DMS 273 (cell line): ENCODE data around the gene TRAPPC2B.

Experiments used
- DNase-seq: peaks from one replicate; lab custom pipeline; 2025; ENCODE audit not compliant: unreplicated experiment; lab: John Stamatoyannopoulos, UW

Gene TRAPPC2B

DNA sequence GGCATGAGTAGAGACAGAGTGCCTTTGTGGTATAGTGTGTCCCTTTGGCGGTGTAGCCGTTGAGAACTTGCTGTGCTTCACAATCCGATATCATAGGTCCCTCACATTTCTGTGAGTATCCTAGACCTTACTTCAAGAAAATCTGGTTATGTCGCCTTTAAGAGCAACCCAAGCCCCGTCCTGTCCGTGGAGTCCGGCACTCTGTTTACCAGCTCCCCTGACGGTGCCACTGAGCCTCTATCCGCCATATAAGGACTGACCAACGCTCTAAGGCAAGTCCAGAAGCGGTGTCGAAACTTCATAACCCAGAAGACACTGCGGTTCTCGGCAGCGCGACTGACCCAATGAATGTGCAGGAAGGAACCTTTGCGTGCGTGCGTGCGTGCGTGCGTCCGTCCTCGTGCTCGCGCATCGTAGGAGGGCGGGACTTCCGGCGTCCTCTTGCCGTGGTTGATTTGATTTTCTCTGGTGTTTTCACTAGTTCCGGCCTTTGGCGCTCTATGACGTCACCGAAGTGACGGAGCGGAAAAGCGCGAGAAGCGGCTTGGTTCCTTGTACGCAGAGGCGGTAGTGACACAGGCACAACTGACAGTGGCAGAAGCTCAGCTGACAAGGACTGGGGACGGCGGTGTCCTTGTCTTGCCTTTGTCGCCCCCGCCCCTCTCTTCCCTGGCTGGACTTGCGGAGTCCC lies at the start of gene TRAPPC2B, which contains the start of gene ZNF547:
Gene TRAPPC2B, plus strand, starts transcription at position 555 of the 691 bp plus-strand sequence. CDS start 1,283 bp downstream, outside the sequence.
Gene ZNF547, plus strand, starts transcription at position 555 of the 691 bp plus-strand sequence. CDS start 5,005 bp downstream, outside the sequence.
- DNase-seq = peak; percentile 99

DNA sequence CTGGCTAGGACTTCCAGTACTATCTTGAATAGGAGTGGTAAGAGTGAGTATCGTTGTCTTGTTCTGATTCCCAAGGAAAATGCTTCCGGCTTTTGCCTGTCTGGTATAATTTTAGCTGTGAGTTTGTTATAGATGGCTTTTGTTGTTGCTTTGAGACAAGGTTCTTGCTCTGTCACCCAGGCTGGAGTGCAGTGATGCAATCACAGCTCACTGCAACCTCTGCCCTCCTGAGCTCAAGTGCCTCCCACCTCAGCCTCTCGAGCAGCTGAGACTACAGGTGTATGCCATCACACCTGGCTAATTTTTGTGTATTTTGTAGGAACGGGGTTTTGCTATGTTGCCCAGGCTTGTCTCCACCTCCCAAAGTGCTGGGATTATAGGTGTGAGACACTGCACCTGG lies 49.2 kb upstream of the TRAPPC2B start:
- DNase-seq = no peak

DNA sequence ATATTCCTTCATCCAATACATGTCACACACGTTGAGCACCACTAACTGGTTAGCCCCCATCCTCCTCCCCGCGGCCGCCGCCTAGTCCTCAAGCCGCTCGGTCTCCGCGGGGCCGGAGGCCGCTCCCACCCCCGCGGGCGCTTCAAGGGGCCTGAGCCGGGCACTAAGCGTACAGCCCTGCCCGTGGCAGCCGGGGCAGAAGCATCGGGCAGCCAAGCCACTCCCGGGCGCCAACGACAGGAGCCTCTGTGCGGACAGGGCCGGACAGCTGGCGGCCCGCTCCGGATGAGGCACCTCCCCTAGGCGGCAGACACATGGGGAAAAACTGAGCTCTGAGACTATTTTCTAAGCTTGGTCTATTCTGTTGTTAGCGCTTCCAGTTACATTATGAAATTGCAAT lies 45.8 kb upstream of the TRAPPC2B start:
- no peak for DNase-seq

DNA sequence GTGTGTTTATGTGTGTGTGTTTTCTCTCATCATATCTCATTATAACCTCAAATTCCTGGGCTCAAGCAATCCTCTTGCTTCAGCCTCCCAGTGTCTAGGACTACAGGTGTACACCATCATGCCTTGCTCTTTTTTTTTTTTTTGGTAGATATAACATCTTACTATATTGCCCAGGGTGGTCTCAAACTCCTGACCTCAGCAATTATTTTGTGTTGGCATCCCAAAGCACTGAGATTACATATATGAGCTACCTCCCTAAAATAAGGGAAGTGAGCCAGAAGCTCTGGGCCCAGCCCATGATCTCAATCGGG lies 43.5 kb upstream of the TRAPPC2B start:
- no peak for DNase-seq

DNA sequence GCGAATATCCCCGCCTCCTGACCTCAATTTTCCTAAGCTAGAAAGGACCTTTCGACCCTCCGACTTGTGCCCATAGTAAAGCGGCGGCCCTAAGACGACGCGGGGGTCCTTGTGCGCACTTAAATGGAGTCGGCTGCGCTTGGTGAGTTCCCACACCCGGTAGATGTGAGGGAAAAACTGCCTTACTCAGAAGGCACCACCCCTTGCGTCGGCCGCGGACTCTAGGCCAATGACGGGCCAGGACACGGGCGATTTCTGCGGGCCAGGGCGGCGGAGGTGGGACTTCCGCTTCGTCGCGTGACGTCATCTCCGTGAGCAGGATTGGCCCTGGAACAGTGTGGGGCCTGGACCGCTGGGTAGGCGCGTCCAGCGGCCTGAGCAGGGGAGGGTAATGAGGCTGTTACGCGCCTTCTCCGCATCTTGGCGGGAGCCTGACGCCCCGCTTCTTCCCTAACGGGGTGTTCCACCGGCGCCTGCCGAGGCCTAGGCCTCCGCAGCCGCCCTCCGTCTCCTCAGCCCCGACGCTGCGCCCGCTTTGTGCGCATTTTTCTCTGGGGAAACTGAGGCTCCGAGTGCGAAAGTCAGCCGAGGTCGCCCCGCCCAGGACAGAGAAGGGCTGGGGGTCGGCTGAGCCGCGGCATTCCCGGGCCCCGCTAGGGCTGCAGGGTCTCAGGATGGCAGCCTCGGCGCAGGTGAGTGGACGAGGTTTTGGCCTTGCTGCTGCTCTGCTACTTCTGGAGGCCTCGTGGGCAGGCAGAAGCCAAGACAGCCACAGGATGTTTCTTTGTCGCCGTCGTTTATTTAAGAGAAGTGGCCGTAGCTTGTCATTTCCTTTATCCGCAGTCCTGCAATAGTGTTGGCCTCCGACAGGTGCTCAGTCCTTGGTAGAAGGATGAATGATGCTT lies 42.9 kb upstream of the TRAPPC2B start, which contains the start of gene ZNF543:
Gene ZNF543, plus strand, starts transcription at position 293 of the 905 bp plus-strand sequence. Its CDS starts 382 bp downstream, at position 675.
- DNase-seq = peak; percentile 99

DNA sequence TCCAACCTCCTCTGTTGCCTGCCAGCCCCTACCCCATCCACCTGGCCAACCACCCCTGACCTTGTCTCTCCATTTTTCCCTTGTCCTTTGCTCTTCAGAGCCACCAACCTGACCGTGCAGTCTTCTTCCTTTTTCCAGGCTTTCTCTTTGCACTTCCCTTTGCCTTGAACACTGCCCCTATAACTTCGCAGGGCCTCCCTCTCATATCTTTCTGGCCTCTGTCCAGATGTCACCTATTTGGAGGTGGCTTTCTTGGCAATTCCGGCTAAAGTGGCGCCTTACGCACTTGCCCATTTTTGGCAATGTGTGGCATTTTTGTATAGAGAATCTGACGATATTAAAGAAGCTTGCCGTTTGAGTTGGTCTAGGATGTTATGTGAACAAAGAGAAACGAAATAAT lies 42.2 kb upstream of the TRAPPC2B start:
- DNase-seq = peak; percentile 34

DNA sequence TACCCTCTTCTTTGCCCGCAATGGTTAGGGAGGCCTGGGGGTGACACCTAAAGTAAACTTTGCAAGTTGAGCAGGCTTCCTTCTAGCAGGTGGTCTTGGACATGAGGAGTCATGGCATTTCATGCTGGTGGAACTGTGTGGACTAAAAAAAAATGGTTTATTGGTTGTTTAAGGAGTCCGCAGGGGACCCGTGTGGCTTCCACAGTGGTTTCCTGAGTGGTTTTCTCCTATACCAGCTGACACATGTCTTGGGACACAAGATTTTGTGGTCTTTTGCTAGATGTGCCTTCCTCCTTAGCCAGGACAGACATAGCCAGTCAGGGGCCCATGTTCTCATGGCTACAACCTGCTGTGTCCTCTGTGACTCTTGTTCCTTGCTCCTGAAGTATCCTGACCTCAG lies 41.6 kb upstream of the TRAPPC2B start:
- DNase-seq = no peak

DNA sequence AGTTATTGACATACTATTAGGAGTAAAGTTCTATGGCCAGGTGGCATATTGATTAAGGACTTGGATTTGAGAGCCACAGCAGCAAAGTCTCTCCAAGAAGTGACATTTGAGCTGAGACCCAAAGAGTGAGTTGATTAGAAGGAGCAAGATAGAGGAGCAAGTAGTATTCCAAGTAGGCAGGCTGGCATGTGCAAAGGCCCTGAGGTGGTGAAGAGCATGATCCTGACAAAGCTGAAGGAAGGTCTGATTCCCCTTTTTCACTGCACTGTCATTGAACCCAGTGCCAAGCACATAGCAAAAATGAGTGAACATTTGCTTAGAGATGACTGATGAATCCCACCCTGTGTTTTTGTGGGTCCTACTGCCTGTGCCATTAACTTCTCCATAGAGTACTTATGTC lies 38.4 kb upstream of the TRAPPC2B start:
- no peak for DNase-seq

DNA sequence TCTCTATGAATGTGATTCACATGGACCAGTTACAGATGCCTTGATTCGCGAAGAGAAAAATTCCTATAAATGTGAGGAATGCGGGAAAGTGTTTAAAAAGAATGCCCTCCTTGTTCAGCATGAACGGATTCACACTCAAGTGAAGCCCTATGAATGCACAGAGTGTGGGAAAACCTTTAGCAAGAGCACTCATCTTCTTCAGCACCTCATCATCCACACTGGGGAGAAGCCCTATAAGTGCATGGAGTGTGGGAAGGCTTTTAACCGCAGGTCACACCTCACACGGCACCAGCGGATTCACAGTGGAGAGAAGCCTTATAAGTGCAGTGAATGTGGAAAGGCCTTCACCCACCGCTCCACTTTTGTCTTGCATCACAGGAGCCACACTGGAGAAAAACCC lies 35.4 kb upstream of the TRAPPC2B start:
- DNase-seq = no peak

DNA sequence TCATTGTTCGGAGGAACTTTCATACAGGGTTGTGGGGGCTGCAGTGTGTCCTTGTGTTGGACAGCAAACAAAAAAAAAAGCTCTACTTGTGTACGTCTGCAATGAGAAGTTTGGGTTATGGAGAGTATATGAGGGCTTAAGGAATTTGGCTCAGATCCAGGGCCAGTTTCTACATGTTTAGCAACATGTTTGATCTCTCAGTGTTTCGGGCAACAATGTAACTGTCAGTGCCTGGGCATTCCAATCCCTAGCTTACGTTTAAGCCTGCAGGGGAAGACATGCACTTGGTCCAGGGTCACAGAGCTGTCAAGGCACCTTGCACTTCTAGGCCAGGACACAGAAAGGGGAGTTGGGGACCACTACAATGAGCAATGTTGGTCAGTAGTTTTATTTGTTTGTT lies 29.2 kb upstream of the TRAPPC2B start:
- peak; percentile 10 for DNase-seq

DNA sequence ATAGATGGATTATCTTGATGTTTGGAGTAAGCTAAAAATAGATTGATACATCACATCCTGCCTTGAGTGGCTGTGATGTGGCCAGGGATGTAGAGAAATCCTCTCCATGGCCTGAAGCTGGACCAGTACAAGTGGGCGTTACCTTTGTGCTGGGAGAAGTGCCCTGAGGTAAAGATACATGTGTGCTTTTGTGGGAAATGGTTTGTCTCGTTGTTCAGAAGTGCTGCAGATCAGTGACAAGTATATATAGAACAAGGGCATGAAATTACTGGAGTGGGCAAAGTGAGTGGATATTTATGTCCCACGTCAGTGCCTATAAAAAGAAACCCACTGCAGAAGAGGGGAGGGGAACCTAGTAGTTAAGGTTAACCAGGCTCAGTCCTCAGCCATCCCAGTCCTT lies 24.5 kb upstream of the TRAPPC2B start:
- no peak for DNase-seq

DNA sequence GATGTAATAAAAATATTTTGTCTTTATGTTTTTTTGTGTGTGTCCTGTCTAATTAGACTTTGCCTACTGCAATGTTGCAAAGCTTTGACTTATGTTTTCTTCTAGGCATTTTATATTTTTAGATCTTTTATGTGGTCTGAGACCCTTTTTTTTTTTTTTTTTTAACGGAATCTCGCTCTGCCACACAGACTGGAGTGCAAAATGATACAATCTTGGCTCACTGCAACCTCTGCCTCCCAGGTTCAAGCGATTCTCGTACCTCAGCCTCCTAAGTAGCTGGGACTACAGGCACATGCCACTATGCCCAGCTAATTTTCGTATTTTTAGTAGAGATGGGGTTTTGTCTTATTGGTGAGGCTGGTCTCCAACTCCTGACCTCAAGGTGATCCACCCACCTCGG lies 20.8 kb upstream of the TRAPPC2B start:
- DNase-seq = no peak

DNA sequence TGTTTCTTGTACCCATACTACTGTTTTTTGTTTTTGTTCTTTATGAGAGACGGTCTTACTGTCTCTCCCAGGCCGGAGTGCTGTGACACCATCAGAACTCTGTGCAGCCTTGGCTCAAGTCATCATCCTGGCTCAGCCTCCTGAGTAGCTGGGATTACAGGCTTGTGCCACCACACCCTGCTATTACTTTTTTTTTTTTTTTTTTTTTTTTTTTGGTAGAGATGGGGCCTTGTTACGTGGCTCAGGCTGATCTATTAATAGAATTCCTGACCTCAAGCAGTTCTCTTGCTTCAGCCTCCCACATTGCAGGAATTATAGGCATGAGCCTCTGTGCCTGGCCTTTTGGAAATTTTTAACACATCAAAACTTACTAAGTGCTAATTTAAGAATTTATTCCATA lies 15.2 kb upstream of the TRAPPC2B start:
- no peak for DNase-seq

DNA sequence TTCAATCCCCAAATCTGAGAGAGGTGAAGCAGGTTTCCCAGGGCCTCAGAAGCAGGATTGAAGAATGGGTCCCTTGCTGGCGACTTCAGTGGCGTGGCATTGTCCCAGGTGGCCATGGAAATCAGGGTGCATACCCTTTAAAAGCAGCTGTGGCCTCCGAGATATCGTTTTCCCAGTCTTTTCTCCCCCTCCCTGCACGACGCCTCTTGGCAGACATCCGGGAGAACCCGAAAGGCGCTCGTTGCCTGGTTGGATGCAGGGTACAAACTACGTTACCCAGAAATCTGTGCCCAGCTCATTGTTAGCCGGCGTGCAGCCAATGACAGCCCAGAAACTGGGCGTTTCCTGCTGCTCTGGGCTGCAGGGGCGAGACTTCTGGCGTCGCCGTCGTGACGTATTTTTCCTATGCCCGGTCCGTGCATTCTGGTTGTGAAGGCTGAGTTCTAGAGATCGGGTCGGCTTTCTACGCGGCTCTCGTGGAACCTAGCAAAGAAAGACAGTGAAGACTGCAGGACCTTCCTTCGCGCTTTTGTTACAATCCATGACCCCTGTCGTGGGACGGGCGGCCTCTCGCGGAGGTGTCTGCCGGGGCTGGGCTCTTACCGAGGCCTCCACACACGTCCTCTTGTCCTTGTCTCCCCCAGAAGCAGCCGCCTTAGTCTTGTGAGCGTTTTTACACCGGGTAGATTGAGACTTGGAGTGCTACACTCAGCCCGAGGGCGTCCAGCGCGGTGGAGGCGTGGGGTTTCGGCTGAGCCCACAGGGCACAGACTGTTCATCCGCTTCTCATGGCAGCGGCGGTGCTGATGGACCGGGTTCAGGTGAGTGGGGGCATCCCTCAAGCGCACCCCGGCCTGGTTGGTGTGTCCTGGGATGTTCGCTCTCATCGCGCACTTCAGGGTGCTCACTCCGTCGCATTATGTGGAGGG lies 12.2 kb upstream of the TRAPPC2B start, which contains the start of gene ZNF304:
Gene ZNF304, plus strand, starts transcription at position 395 of the 929 bp plus-strand sequence. Its CDS starts 394 bp downstream, at position 789.
- DNase-seq = peak; percentile 99

DNA sequence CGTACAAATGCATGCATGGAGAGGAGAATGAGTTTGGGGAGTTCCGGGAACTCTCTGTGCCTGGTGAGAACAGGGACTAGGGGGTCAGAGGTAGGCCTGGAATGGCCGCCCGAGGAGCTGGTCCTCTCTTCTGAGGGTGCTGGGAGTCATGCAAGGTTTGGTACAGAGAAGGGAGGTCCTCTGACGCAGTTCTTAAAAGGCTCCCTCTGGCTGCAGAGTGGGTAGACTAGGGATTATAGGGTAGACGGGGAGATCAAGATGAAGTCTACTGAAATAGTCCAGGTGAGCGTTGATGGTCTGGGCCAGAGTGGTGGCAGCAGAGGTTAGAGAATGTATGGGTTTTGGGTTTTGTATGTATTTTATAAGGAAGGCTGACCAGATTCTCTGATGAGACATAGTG lies 11.5 kb upstream of the TRAPPC2B start:
- no peak for DNase-seq

DNA sequence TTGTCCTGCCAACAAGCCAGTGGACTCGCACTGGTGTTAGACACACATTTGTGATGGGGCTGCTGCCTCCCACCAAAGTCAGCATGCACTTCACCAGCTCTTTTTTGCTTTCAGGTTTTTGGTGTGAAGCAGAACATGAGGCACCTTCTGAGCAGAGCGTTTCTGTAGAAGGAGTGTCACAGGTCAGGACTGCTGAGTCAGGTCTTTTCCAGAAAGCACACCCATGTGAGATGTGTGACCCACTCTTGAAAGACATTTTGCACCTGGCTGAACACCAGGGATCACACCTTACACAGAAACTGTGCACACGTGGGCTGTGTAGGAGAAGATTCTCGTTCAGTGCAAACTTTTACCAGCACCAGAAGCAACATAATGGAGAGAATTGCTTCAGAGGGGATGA lies 7.4 kb upstream of the TRAPPC2B start:
- no peak for DNase-seq

DNA sequence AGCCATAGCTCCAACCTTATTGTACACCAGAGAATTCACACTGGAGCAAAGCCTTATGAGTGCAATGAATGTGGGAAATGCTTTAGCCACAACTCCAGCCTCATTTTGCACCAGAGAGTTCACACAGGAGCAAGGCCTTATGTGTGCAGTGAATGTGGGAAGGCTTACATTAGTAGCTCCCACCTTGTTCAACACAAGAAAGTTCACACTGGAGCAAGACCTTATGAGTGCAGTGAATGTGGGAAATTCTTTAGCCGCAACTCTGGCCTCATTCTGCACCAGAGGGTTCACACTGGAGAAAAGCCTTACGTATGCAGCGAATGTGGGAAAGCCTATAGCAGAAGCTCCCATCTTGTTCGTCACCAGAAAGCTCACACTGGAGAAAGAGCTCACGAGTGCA lies 5.9 kb upstream of the TRAPPC2B start:
- DNase-seq = no peak

DNA sequence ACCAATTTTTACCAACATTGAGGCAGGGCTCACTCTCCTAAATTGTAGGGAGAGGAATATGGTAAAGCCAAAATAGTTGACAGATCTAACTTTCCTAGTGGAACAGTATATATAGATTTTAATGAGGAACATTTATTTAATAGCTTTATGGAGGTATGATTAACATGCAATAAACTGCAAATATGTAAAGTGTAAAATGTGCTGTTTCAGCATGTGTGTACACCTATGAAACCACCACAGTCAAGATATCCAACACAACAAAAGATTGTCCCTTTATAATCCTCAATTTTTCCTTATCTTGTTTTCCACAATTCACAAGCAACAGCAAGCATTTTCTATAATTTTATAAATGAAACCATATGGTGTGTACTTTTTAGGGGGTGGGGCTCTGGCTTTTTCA lies 4.1 kb upstream of the TRAPPC2B start:
- no peak for DNase-seq

DNA sequence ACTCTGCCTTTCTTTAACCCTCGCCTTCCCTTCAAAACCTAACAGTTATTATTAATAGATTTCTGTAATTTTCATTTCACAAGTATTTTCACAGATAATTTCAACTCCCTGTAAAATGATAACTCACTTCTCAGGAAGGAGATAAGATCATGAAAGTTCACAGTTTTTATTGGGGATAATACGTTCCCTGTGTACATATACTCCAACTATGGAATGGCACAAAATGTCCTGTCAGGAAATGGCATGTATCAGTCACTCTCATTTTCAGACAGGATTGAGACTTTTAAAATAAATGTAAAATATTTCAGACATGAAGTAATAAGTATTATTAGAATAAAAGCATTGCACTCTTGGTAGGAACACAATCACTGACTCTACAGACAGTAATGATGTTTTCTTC lies 932 bp upstream of the TRAPPC2B start:
- no peak for DNase-seq

DNA sequence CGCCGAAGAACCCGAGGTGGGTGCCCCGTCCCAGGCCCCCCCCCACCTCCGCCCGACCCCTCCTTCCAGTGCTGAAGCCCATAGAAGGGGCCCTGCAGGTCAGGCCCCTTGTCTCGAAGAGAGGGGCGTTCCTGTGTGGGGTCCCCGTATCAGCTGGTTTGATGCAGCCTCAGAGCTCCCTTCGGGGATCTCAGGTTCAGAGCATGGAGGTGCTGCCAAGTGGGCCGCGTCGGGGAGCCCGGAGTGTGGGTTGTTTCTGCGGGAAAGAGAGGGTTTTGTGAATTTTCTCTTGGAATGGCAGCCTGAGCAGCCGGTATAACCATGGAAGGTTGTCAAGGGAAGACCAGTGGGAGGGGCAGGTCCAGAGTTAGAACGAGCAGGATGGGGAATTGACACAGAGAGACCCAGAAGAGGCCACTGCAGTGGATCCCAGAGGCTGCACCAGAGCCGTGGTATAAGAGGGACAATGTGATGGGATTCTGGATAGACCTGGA lies 384 bp downstream of the TRAPPC2B start:
- DNase-seq = peak; percentile 44

DNA sequence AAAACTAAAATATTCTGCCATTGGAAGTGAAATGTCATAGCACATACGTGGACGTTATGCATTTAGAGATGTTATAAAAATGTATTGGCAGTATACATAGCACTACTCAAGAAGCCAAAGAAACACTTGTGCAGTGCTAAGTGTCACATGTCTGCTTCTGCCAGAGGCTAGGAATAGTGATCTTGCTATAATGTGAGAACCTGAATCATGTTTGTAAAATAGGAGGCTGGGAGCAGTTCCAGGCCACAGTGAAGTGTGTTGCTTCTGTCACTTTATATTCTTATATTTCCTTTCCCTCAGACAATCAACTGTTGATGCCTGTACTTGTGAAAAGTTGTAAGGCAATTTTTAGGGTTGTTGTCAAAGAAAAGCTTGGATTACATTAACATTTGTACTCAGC lies 3.4 kb downstream of the TRAPPC2B start:
- no peak for DNase-seq
